Activated naive CD4-positive, alpha-beta T cell treated with Interleukin-2 at 50 U/mL for 16 hours (primary cell): ENCODE measurements around the gene UGCG.
"Not testable (repeated sequence)": the region's sequence is repeated elsewhere in the genome, so short reads cannot be mapped to it uniquely, and the experiment has no call there.

Source experiments
- DNase-seq: peaks from one replicate; pipeline ENCODE4 v3.0.0-alpha.2; 2020

The UGCG gene

GRCh38 chr9:111922324-111923013, 25.9 kb downstream of the UGCG start:
- DNase-seq = no peak

GRCh38 chr9:111924281-111924680, 27.7 kb downstream of the UGCG start:
- DNase-seq = no peak

GRCh38 chr9:111925017-111925770, 28.6 kb downstream of the UGCG start:
- DNase-seq = no peak

- DNase-seq = no peak
Observed at GRCh38 chr9:111925784-111926183, 29.2 kb downstream of the UGCG start.

GRCh38 chr9:111926421-111926875, 29.8 kb downstream of the UGCG start:
- DNase-seq = peak; percentile 55

- no peak for DNase-seq
Observed at GRCh38 chr9:111928359-111928720, 31.7 kb downstream of the UGCG start.

GRCh38 chr9:111934747-111935146, 38.1 kb downstream of the UGCG start:
- DNase-seq = no peak

- no peak for DNase-seq
Observed at GRCh38 chr9:111936391-111936790, 39.8 kb downstream of the UGCG start.

GRCh38 chr9:111937301-111937700, 40.7 kb downstream of the UGCG start:
- no peak for DNase-seq

GRCh38 chr9:111937781-111938426, 41.3 kb downstream of the UGCG start:
- DNase-seq = peak; percentile 62

- DNase-seq = no peak
Observed at GRCh38 chr9:111938427-111938800, 41.8 kb downstream of the UGCG start.

- no peak for DNase-seq
Observed at GRCh38 chr9:111939322-111939721, 42.7 kb downstream of the UGCG start.

- DNase-seq = no peak
Observed at GRCh38 chr9:111940697-111941096, 44.1 kb downstream of the UGCG start.

- DNase-seq = no peak
Observed at GRCh38 chr9:111943200-111943599, 46.6 kb downstream of the UGCG start.

- DNase-seq = no peak
Observed at GRCh38 chr9:111943746-111944145, 47.1 kb downstream of the UGCG start.

GRCh38 chr9:111944241-111944866, 47.7 kb downstream of the UGCG start:
- DNase-seq = no peak

- DNase-seq = peak; percentile 35
Observed at GRCh38 chr9:111945216-111945615, 48.6 kb downstream of the UGCG start.

- DNase-seq = not testable (repeated sequence)
Observed at GRCh38 chr9:111948109-111948508, 51.5 kb downstream of the UGCG start.

- DNase-seq = no peak
Observed at GRCh38 chr9:111948951-111949350, 52.3 kb downstream of the UGCG start.

- no peak for DNase-seq
Observed at GRCh38 chr9:111949919-111950318, 53.3 kb downstream of the UGCG start.

- DNase-seq = no peak
Observed at GRCh38 chr9:111952559-111952958, 55.9 kb downstream of the UGCG start.

GRCh38 chr9:111953444-111953843, 56.8 kb downstream of the UGCG start:
- no peak for DNase-seq

GRCh38 chr9:111955048-111955447, 58.4 kb downstream of the UGCG start:
- no peak for DNase-seq
